Endothelial cell of umbilical vein (primary cell): Measurements from ENCODE around the gene PDE6B. TPM values are rescaled to one million over a fixed set of nuclear protein-coding genes. Genes with fewer than 3 reads are reported as not detected.

Source experiments
- BruUV-seq: library from RNA; stranded (reverse); fragments of 400-500 nt; replicated peaks from 2 replicates; lab custom pipeline; 2021; lab: Mats Ljungman, UMichigan
- CTCF ChIA-PET: fragments of 300-600, 350-600 bp; sonication (Branson Sonifier 250); formaldehyde crosslinking; loops from one replicate; lab custom pipeline; 2021; ENCODE audit warnings: antibody characterized with exemption, inconsistent platforms; lab: Charles Lee
- POLR2A ChIA-PET: fragments of 300-600, 350-600 bp; sonication (Branson Sonifier 250); formaldehyde crosslinking; loops from one replicate; lab custom pipeline; 2021; ENCODE audit warnings: antibody characterized with exemption, inconsistent platforms; lab: Charles Lee
- DNase-seq: peaks from one replicate; pipeline ENCODE4 v3.0.0-alpha.2; 2011; ENCODE audit warnings: low read depth, low spot score
- FAIRE-seq: peaks from 2 replicates; lab custom pipeline; 2011; peaks lifted over from hg19 to GRCh38; lab: Jason Lieb, UNC
- H2AFZ ChIP-seq: 2 replicates; pipeline ENCODE4 v1.6.0; 2012; ENCODE audit warnings: low read depth, low read length, control low read depth, inconsistent platforms
- H3K27ac ChIP-seq: 2 replicates; pipeline ENCODE4 v1.5.1; 2011; ENCODE audit warnings: low read depth, mild to moderate bottlenecking, control low read depth, low read length, moderate library complexity; ENCODE audit not compliant: insufficient read depth
- H3K27me3 ChIP-seq, 2 experiments: 2 replicates each; pipeline versions ENCODE4 v1.6.0 to v1.6.1; 2011; ENCODE audit warnings: low read length in 2 of 2, mixed read lengths in 1 of 2; ENCODE audit not compliant: control insufficient read depth in 2 of 2, insufficient read depth in 2 of 2
- H3K36me3 ChIP-seq, 2 experiments: 2 replicates in 1 of 2; 3 replicates in 1 of 2; pipeline ENCODE4 v1.5.1; 2011; ENCODE audit warnings: low read length in 2 of 2, mild to moderate bottlenecking in 1 of 2, moderate library complexity in 1 of 2; ENCODE audit not compliant: control insufficient read depth in 2 of 2, insufficient read depth in 2 of 2; ENCODE audit errors: extremely low read depth in 1 of 2
- H3K4me1 ChIP-seq: 3 replicates; pipeline ENCODE4 v1.5.1; 2011; ENCODE audit warnings: mild to moderate bottlenecking, low read length; ENCODE audit not compliant: control insufficient read depth, insufficient read depth; ENCODE audit errors: extremely low read depth
- H3K4me2 ChIP-seq: 2 replicates; pipeline ENCODE4 v1.6.1; 2011; ENCODE audit warnings: low read length, control low read depth, mixed read lengths; ENCODE audit not compliant: insufficient read depth
- H3K4me3 ChIP-seq, 3 experiments: fragments of 200-600 bp in 1 of 3; sonication (generic), shearing (Covaris generic) in 1 of 3; replicated peaks in 1 of 3; 2 replicates each; pipeline ENCODE4 v1.5.1; 2011 to 2016; ENCODE audit warnings: control low read depth in 3 of 3, low read length in 3 of 3, mild to moderate bottlenecking in 2 of 3, inconsistent platforms in 1 of 3, low read depth in 1 of 3, moderate library complexity in 1 of 3; ENCODE audit not compliant: insufficient read depth in 1 of 3
- H3K79me2 ChIP-seq: 2 replicates; pipeline ENCODE4 v1.6.0; 2012; ENCODE audit warnings: low read length, inconsistent platforms; ENCODE audit not compliant: control insufficient read depth, insufficient read depth
- H3K9ac ChIP-seq: replicated peaks from 2 replicates; pipeline ENCODE3; 2011; ENCODE audit warnings: low read length, control low read depth; ENCODE audit not compliant: insufficient read depth; ENCODE audit errors: extremely low read depth
- H3K9me1 ChIP-seq: replicated peaks from 3 replicates; pipeline ENCODE4 v1.6.0; 2011; ENCODE audit warnings: mild to moderate bottlenecking, low read length; ENCODE audit not compliant: control insufficient read depth, insufficient read depth; ENCODE audit errors: extremely low read depth
- H3K9me3 ChIP-seq: replicated peaks from 2 replicates; pipeline ENCODE4 v1.5.1; 2012; ENCODE audit warnings: low read length, inconsistent platforms; ENCODE audit not compliant: control insufficient read depth, insufficient read depth
- H4K20me1 ChIP-seq: replicated peaks from 2 replicates; pipeline ENCODE3; 2011; ENCODE audit warnings: mild to moderate bottlenecking, low read length; ENCODE audit not compliant: control insufficient read depth, insufficient read depth; ENCODE audit errors: extremely low read depth
- EZH2 ChIP-seq: IDR thresholded peaks from 2 replicates; pipeline ENCODE4 v1.6.1; 2012; ENCODE audit warnings: borderline replicate concordance, low read depth, mild to moderate bottlenecking, moderate library complexity, low read length, inconsistent platforms; ENCODE audit not compliant: severe bottlenecking
- FOS ChIP-seq: IDR thresholded peaks from 2 replicates; pipeline ENCODE4 v1.6.1; 2011; ENCODE audit warnings: mild to moderate bottlenecking, low read length, moderate library complexity, borderline replicate concordance; ENCODE audit not compliant: insufficient read depth
- GATA2 ChIP-seq: IDR thresholded peaks from 2 replicates; pipeline ENCODE4 v1.7.0; 2011; ENCODE audit warnings: low read depth, mild to moderate bottlenecking, moderate library complexity, mixed read lengths, low read length; ENCODE audit not compliant: insufficient read length, insufficient read depth
- JUN ChIP-seq: IDR thresholded peaks from 2 replicates; pipeline ENCODE4 v1.6.1; 2011; ENCODE audit warnings: borderline replicate concordance, low read depth; ENCODE audit not compliant: insufficient read length, insufficient read depth
- MYC ChIP-seq: IDR thresholded peaks from one replicate; pipeline ENCODE4 v1.6.1; 2011; ENCODE audit warnings: mild to moderate bottlenecking, low read depth, low read length
- POLR2A ChIP-seq: IDR thresholded peaks from 2 replicates; pipeline ENCODE4 v1.6.1; 2012; ENCODE audit warnings: low read depth, mild to moderate bottlenecking, control low read depth, low read length
- POLR2AphosphoS5 ChIP-seq: IDR thresholded peaks from 2 replicates; pipeline ENCODE4 v1.6.1; 2012; ENCODE audit warnings: low read depth, mild to moderate bottlenecking, control low read depth, low read length, moderate library complexity; ENCODE audit not compliant: insufficient read depth
- dilution Hi-C: fragments of 300-500 bp; cut with MboI; formaldehyde crosslinking; loops from one replicate; pipeline ENCODE4 v1.15.0; 2019; ENCODE audit warnings: low sequenced_read_pairs; ENCODE audit not compliant: extremely low pct_ligation_motif_present
- intact Hi-C: fragments of 100-400 bp; cut with micrococcal nuclease; formaldehyde crosslinking; loops from one replicate; pipeline ENCODE4 v1.10.0; 2022
- polyA plus RNA-seq, 4 experiments: library from polyadenylated mRNA; depleted of rRNA in 3 of 4; stranded (reverse) in 3 of 4; unstranded in 1 of 4; fragments of >200 nt; gene quantifications; 2 replicates each; pipeline versions ENCODE4 v1.2.1 to v1.2.3, GENCODE V29; 2011 to 2012; ENCODE audit warnings: missing spikeins in 1 of 4
- total RNA-seq: library from RNA; stranded (reverse); gene quantifications from 2 replicates; pipeline ENCODE4 v1.2.3, GENCODE V29; 2021
- TF ChIP-seq, protein P1 (sequence below): IDR thresholded peaks from 2 replicates; pipeline ENCODE4 v1.6.1; 2011; ENCODE audit not compliant: insufficient read depth, insufficient read length
- TF ChIP-seq, protein P2 (sequence below), 2 donors: IDR thresholded peaks; 1 replicate in 1 of 2; 2 replicates in 1 of 2; pipeline ENCODE4 v1.5.1; 2011; ENCODE audit warnings: low read length in 2 of 2, mild to moderate bottlenecking in 2 of 2, moderate library complexity in 2 of 2, control low read depth in 1 of 2, inconsistent platforms in 1 of 2, low read depth in 1 of 2; ENCODE audit not compliant: insufficient read depth in 1 of 2; ENCODE audit errors: extremely low read depth in 1 of 2

Gene PDE6B
- total and polyA plus RNA-seq, 2 donors (not counting 3 experiments of a cell fraction or from before 2014, with no cell fraction given): 0.77 to 1.8 TPM

DNA sequence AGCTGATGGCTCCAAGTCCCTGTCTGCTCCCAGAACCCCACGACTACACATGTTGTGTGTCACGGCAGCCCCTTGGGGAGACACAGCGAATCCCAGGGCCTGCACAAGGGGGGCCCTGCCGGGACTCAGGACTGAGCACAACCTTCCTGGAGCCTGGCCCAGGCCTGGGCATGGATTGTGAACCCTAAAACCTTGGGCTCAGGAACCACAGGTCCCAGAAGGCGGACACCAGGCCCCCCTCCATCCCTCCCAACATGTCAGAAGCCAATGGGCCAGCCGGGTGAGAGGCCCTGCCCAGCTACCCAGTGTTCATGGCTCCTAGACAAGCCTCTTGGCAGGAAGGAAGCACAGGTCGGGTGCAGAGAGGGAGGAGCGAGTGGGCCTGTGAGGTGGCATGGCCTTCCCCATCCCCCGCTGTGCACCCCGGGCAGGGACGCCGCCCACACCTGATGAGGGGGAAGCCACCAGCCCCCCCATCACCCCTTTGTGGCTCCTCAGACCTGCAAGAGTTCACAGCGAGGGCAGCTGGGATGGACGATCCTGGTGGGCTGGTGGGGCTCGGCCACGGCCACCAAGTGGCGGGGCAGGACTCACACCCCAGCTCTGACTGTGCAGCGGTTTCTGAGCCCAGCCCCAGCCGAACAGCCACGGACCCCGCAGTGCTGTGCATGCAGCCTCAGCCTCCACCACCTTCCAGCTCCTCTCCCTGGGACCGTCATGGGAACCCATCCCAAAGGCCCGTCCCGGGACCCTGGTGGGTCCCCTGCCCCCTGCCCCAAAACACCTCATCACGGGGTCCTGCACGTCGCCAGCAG, 3.7 kb downstream of the PDE6B start:
- Histone ChIP-seq H3K4me2 (no peak overlapping the region), H3K36me3 (no peaks in the 10 kb centered on the region), H3K4me1 (no peaks in the 10 kb centered on the region), H3K27ac (no peak overlapping the region), H3K9me1 (no peaks in the 10 kb centered on the region), H3K27me3 (no peaks in the 10 kb centered on the region), H4K20me1 (no peaks in the 10 kb centered on the region), H3K9ac (no peak overlapping the region), H3K79me2 (no peaks in the 10 kb centered on the region), H2AFZ (no peak overlapping the region), H3K9me3 (no peaks in the 10 kb centered on the region), H3K4me3 (no peak overlapping the region)
- DNase-seq (no peak), FAIRE-seq (no peak)
- no TSS peak for BruUV-seq
- no peak for TF ChIP-seq POLR2AphosphoS5
- no peak for TF ChIP-seq FOS
- TF ChIP-seq, protein P1, sequence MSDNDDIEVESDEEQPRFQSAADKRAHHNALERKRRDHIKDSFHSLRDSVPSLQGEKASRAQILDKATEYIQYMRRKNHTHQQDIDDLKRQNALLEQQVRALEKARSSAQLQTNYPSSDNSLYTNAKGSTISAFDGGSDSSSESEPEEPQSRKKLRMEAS: no peak
- TF ChIP-seq EZH2: no peak
- no peak for TF ChIP-seq JUN
- no peak for TF ChIP-seq MYC
- dilution Hi-C loops (no loop called here), intact Hi-C loops (no loop called here)
- CTCF ChIA-PET: no interaction called here
- POLR2A ChIA-PET: no interaction called here

DNA sequence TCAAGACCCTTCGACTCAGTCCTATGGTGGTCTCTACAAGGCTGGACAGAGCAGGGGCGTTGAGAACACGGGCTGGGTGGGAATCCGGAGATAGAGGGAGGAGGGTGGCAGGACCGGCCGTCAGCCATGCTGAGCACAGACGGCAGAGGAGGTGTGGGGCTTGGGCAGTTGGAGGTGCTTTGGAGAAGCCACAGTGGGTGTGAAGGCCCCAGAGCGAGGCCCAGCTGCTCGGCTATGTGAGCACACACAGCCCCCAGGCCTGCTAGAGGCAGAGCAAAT, 4.2 kb downstream of the PDE6B start:
- no peaks in the 10 kb centered on the region for H3K27me3 ChIP-seq
- H3K9me3 ChIP-seq: no peaks in the 10 kb centered on the region
- ChIA-PET CTCF (no interaction called here), POLR2A (no interaction called here)
- dilution Hi-C loops: no loop called here
- no peak overlapping the region for H2AFZ ChIP-seq
- H3K4me1 ChIP-seq: no peaks in the 10 kb centered on the region
- no peak overlapping the region for H3K27ac ChIP-seq
- intact Hi-C loops: no loop called here
- H3K9ac ChIP-seq: no peak overlapping the region
- H3K36me3 ChIP-seq: no peaks in the 10 kb centered on the region
- no peak for FAIRE-seq
- H3K4me3 ChIP-seq: no peak overlapping the region
- TF ChIP-seq POLR2AphosphoS5 (no peak), GATA2 (no peak), MYC (no peak), POLR2A (no peak), JUN (no peak), EZH2 (no peak), FOS (no peak)
- TF ChIP-seq, protein P1: no peak
- TF ChIP-seq, protein P2, sequence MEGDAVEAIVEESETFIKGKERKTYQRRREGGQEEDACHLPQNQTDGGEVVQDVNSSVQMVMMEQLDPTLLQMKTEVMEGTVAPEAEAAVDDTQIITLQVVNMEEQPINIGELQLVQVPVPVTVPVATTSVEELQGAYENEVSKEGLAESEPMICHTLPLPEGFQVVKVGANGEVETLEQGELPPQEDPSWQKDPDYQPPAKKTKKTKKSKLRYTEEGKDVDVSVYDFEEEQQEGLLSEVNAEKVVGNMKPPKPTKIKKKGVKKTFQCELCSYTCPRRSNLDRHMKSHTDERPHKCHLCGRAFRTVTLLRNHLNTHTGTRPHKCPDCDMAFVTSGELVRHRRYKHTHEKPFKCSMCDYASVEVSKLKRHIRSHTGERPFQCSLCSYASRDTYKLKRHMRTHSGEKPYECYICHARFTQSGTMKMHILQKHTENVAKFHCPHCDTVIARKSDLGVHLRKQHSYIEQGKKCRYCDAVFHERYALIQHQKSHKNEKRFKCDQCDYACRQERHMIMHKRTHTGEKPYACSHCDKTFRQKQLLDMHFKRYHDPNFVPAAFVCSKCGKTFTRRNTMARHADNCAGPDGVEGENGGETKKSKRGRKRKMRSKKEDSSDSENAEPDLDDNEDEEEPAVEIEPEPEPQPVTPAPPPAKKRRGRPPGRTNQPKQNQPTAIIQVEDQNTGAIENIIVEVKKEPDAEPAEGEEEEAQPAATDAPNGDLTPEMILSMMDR (IDR thresholded peaks at IDR 0.05; ENCODE audit: extremely low read depth in 1 of 2, insufficient read depth in 1 of 2, low read depth in 1 of 2, low read length in 2 of 2): no peak
- no peaks in the 10 kb centered on the region for H3K79me2 ChIP-seq
- H4K20me1 ChIP-seq: no peaks in the 10 kb centered on the region
- no peak overlapping the region for H3K4me2 ChIP-seq
- no peaks in the 10 kb centered on the region for H3K9me1 ChIP-seq
- DNase-seq: no peak
- BruUV-seq: no TSS peak
